Right forelimb (tissue), 1 donor: ENCODE data around the gene LPGAT1.
"Not testable (repeated sequence)": the region's sequence is repeated elsewhere in the genome, so short reads cannot be mapped to it uniquely, and the experiment has no call there.

Experiments
- DNase-seq: peaks from one replicate; pipeline ENCODE4 v3.0.0-alpha.2; 2018

Gene LPGAT1

DNA sequence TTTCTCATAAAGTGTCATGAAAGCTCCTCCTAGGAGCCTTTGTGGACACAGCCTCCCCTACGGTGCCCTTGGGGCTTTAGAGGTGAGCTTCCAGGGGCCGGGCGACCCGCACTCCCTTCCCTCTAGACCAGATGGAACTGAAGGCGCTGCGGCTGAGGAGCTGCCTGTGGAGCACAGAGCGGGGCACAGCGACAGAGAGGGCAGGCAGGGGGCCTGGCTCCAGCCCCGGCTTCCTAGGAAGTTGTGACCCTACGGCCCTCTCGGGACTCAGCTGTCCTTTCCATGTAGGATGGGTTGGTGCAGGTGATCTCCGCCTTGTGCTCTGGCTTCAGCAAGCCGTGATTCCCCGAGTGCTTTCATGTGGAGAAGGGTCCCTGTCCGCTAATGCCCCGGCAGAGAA, 131.5 kb downstream of the LPGAT1 start:
- DNase-seq: no peak

DNA sequence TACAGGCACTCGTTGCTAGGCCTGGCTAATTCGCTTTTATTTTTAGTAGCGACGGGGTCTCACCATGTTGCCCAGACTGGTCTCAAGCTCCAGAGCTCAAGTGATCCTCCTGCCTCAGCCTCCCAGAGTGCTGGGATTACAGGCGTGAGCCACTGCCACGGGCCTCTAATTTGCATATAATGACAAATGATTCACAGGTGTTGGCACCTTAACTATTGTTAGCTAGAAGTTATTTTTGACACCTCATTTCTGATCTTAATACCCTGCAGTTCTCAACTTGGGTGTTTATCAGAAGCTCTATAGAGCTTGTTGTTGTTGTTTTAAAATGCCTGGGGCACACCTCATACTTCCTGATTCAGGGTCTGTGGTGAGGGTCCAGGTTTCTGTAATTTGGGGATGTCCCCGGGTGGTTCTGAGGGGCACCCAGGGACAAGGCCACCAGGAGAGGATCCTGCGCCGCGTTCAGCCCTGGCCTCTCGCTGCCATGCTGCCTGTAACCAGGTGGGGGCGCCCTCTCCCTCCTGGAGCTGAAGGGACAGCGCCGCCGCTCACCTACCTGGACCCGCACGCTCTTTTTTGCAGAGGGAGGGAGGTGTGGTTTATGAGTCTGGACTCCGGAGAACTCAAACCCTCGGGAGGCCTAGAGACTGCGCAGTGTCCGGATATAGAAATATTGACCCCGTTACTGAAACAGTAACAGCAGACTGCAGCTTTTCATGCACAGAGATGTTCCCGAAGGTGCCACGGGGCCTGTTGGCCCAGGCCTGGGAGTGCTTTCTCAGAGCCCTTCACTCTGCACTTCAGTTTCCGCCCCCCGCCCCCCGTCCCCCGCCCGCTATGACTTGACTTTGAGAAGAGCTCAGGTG, 132.2 kb downstream of the LPGAT1 start:
- DNase-seq: peak; percentile 80

- DNase-seq: no peak
Measured at GRCh38 chr1:211697356-211697755, 133.2 kb downstream of the LPGAT1 start.

- no peak for DNase-seq
Measured at GRCh38 chr1:211695135-211695816, 135.3 kb downstream of the LPGAT1 start.

GRCh38 chr1:211693911-211694310, 136.7 kb downstream of the LPGAT1 start:
- not testable (repeated sequence) for DNase-seq
